Cardiac ventricle fibroblast (primary cell): ENCODE measurements around the gene CLEC6A. TPM values are rescaled to one million over a fixed set of nuclear protein-coding genes. Genes with fewer than 3 reads are reported as not detected.

Experiments
- total RNA-seq: library from RNA; depleted of rRNA; stranded (reverse); fragments of >200 nt; gene quantifications from 2 replicates; pipeline ENCODE4 v1.2.3, GENCODE V29; 2015

Gene CLEC6A
- total RNA-seq = not detected in 2 replicates

DNA sequence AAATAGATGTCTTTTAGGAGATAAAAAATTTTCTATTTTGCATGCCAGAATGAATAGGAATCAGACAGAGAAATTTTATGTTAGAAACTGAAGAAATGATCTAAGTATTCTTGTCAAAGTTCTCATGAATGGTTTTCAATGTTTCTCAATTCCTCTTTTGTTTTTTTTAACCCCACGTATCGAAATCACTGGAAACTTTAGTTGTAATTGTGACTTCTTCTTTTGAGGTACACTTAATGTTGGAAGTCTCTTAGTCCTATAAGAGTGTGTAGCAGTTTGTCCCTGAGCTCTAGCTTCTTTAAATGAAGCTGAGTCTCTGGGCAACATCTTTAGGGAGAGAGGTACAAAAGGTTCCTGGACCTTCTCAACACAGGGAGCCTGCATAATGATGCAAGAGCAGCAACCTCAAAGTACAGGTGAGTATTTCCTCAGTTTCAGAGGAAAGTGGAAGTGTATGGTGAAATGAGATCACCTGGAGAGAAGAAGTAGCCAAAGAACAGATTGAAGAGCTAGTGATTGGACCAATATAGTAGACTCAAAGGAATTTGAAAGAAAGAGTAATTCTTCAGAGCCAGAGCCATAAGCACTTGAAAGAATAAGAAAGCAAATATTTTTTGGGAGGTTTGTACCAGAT is at the start of gene CLEC6A:
CLEC6A (plus strand) TSS at position 236 of the 634 bp plus-strand sequence; CDS start at position 386, 150 bp downstream.

DNA sequence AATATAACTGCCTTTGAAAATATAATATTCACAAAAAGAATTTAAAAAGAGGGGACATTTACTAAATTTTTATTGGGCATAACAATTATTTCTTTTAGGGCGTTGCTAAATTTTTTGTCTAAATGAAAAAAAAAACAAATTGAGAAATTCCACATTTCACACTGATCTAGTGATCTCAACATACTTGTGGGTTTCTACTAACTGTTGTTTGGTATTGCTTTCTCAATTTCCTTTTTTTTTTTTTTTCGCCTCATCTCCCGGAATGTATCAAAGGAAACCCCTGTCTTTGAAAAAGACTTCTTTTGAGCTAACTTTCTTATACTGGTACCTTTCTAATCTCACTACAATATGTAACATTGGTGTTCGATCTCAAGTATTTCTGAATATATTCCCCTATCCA is 57.5 kb downstream of the CLEC6A start, which contains the start of gene CLEC4D:
CLEC4D (plus strand) TSS at position 248 of the 400 bp plus-strand sequence. CDS start 230 bp downstream, outside the sequence.

Other genes with a start within 250 kb of the CLEC6A start
- gene FAM90A1, start 228.3 kb upstream of the CLEC6A start, total RNA-seq = 0.25 TPM in 1 of 2 replicates, not detected in the other
- gene CLEC4D, start 57.5 kb downstream of the CLEC6A start, total RNA-seq = not detected in 2 replicates
- gene CLEC4E, start 84.9 kb downstream of the CLEC6A start, total RNA-seq = not detected in 2 replicates
- gene AICDA, start 156.9 kb downstream of the CLEC6A start, total RNA-seq = not detected in 2 replicates
- gene MFAP5, start 206.9 kb downstream of the CLEC6A start, total RNA-seq = 28.6 and 31.1 TPM in 2 replicates
- 5.1 and 5.7 TPM in 2 replicates for gene RIMKLB, start 242.0 kb downstream of the CLEC6A start, total RNA-seq